HCT116 (cell line): ENCODE data around the gene HES5.

ENCODE experiments used
- CEBPB ChIP-seq: IDR thresholded peaks from 2 replicates; pipeline ENCODE4 v1.6.1; 2012; ENCODE audit warnings: low read depth
- CTCF ChIP-seq, 3 experiments: fragments of 200-600 bp in 1 of 3; sonication (generic) in 1 of 3; IDR thresholded peaks in 2 of 3; conservative IDR thresholded peaks in 1 of 3; 2 replicates each; pipeline ENCODE4 v1.5.1; 2012 to 2017; ENCODE audit warnings: low read depth in 2 of 3, low read length in 2 of 3, antibody characterized with exemption in 1 of 3, borderline replicate concordance in 1 of 3, control low read depth in 1 of 3, mild to moderate bottlenecking in 1 of 3, mixed read lengths in 1 of 3, mixed run types in 1 of 3, moderate library complexity in 1 of 3; ENCODE audit not compliant: insufficient read depth in 1 of 3
- EGR1 ChIP-seq: IDR thresholded peaks from 2 replicates; pipeline ENCODE4 v1.6.1; 2012; ENCODE audit warnings: low read depth
- EZH2 ChIP-seq: fragments of 200-600 bp; sonication (generic); IDR thresholded peaks from 2 replicates; pipeline ENCODE4 v1.6.1; 2017; ENCODE audit warnings: antibody characterized with exemption, mixed run types
- EZH2phosphoT487 ChIP-seq: fragments of 200-600 bp; IDR thresholded peaks from 2 replicates; pipeline ENCODE4 v1.6.1; 2018; ENCODE audit warnings: antibody characterized with exemption, borderline replicate concordance
- FOSL1 ChIP-seq: IDR thresholded peaks from 2 replicates; pipeline ENCODE4 v1.6.1; 2012; ENCODE audit warnings: low read depth
- MAX ChIP-seq: IDR thresholded peaks from 2 replicates; pipeline ENCODE4 v1.6.1; 2012
- POLR2A ChIP-seq: IDR thresholded peaks from 2 replicates; pipeline ENCODE4 v1.7.0; 2011; ENCODE audit warnings: borderline replicate concordance; ENCODE audit not compliant: insufficient read depth, insufficient read length; ENCODE audit errors: extremely low read depth
- POLR2AphosphoS5 ChIP-seq: IDR thresholded peaks from 2 replicates; pipeline ENCODE4 v1.6.1; 2011; ENCODE audit warnings: mild to moderate bottlenecking, low read depth, low read length, moderate library complexity
- REST ChIP-seq: IDR thresholded peaks from 2 replicates; pipeline ENCODE4 v1.6.1; 2012; ENCODE audit warnings: low read depth
- SP1 ChIP-seq: IDR thresholded peaks from 2 replicates; pipeline ENCODE4 v1.6.1; 2012; ENCODE audit warnings: low read depth
- ZBTB33 ChIP-seq: IDR thresholded peaks from 2 replicates; pipeline ENCODE4 v1.6.1; 2011; ENCODE audit warnings: mild to moderate bottlenecking, low read length, moderate library complexity; ENCODE audit not compliant: insufficient replicate concordance; ENCODE audit errors: extremely low read depth
- ZFX ChIP-seq: fragments of 450-650 bp; IDR thresholded peaks from 2 replicates; pipeline ENCODE4 v1.6.1; 2017
- ZNF274 ChIP-seq: fragments of 200-500 bp; sonication (Bioruptor generic); IDR thresholded peaks from 2 replicates; pipeline ENCODE4 v1.6.1; 2014; ENCODE audit warnings: mild to moderate bottlenecking, low read depth, low read length, inconsistent platforms

GRCh38 chr1:2516946-2517345, 13.1 kb downstream of the HES5 start:
- TF ChIP-seq POLR2AphosphoS5 (no peak), CEBPB (no peak), EZH2 (no peak), CTCF (IDR thresholded peaks at IDR 0.05 in 2 of 3, conservative IDR thresholded peaks at IDR 0.05 in 1 of 3; ENCODE audit: borderline replicate concordance in 1 of 3, insufficient read depth in 1 of 3, low read depth in 2 of 3, low read length in 2 of 3) (no peak), EZH2phosphoT487 (no peak), POLR2A (no peak), FOSL1 (no peak), EGR1 (no peak), ZFX (no peak), ZNF274 (no peak), SP1 (no peak), REST (no peak), ZBTB33 (no peak), MAX (no peak)
